ENCODE measurements around the gene TENT5A. TPM values are rescaled to one million over a fixed set of nuclear protein-coding genes. Genes with fewer than 3 reads are reported as not detected.
"Not testable (repeated sequence)": the region's sequence is repeated elsewhere in the genome, so short reads cannot be mapped to it uniquely, and the experiment has no call there.

TENT5A gene
- polyA plus RNA-seq, 3 donors, result 9.1 to 28.9 (median 12.1) TPM

DNA sequence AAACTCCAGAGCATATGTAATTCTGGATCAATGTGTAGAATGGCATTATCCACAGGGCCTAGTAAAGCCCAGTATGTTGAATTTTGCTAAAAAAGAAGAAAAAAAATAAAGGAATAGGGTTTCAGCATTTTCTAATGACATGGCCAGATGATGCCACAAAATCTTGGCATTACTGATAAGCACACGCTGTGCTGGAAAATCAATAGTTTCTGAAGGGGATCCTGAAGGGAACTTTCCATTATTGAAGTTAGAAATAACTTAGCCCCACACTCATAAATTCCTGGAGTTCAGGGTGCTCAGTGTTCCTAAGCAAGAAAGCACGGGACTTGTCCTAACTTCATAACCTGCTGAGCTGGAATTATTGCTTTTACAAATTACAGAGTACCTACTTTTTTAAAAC lies 10.8 kb downstream of the TENT5A start:
- no peak overlapping the region for H3K4me3 ChIP-seq (replicated peaks in 1 of 3; ENCODE audit: low read depth in 2 of 3, low read length in 3 of 3)
- WGBS (ENCODE audit: insufficient coverage), result no CpG with 5 or more reads among the region's 2 CpGs
- TF ChIP-seq, protein P1, sequence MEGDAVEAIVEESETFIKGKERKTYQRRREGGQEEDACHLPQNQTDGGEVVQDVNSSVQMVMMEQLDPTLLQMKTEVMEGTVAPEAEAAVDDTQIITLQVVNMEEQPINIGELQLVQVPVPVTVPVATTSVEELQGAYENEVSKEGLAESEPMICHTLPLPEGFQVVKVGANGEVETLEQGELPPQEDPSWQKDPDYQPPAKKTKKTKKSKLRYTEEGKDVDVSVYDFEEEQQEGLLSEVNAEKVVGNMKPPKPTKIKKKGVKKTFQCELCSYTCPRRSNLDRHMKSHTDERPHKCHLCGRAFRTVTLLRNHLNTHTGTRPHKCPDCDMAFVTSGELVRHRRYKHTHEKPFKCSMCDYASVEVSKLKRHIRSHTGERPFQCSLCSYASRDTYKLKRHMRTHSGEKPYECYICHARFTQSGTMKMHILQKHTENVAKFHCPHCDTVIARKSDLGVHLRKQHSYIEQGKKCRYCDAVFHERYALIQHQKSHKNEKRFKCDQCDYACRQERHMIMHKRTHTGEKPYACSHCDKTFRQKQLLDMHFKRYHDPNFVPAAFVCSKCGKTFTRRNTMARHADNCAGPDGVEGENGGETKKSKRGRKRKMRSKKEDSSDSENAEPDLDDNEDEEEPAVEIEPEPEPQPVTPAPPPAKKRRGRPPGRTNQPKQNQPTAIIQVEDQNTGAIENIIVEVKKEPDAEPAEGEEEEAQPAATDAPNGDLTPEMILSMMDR (IDR thresholded peaks at IDR 0.05), result no peak
- H3K27me3 ChIP-seq (ENCODE audit: control insufficient read depth in 2 of 2, insufficient read depth in 2 of 2, low read length in 2 of 2), result no peaks in the 10 kb centered on the region
- H3K4me3 Mint-ChIP-seq, result no peak overlapping the region
- H3K79me2 ChIP-seq (ENCODE audit: insufficient read depth, low read length), result peaks cover 62% of the 10 kb centered on the region
- H3K9me3 ChIP-seq (replicated peaks in 1 of 2; ENCODE audit: control insufficient read depth in 1 of 2, insufficient read depth in 1 of 2, low read length in 2 of 2), result no peaks in the 10 kb centered on the region
- H3K9ac ChIP-seq (ENCODE audit: insufficient read depth, low read length, poor library complexity, severe bottlenecking), result no peak overlapping the region
- no peak overlapping the region for H3K4me2 ChIP-seq (replicated peaks; ENCODE audit: extremely low read depth, low read length, poor library complexity, severe bottlenecking)
- H3K27ac Mint-ChIP-seq, result peak overlapping the region in 1 of 7 donors; percentile 12
- H3K27me3 Mint-ChIP-seq (ENCODE audit: low read depth in 3 of 3), result no peaks in the 10 kb centered on the region
- no peak for DNase-seq
- no peak overlapping the region for H2AFZ ChIP-seq (ENCODE audit: insufficient read depth, low read depth, low read length, poor library complexity, severe bottlenecking)
- H3K9me3 Mint-ChIP-seq, result no peaks in the 10 kb centered on the region
- H4K20me1 ChIP-seq (ENCODE audit: insufficient read depth, low read length), result peaks cover 47% of the 10 kb centered on the region
- H3K36me3 ChIP-seq (replicated peaks in 1 of 2; ENCODE audit: control insufficient read depth in 1 of 2, insufficient read depth in 2 of 2, low read length in 2 of 2), result peaks cover 3 to 6% of the 10 kb centered on the region in 2 donors
- peaks cover 37% of the 10 kb centered on the region for H3K4me1 Mint-ChIP-seq
- no peak overlapping the region for H3K27ac ChIP-seq (ENCODE audit: low read depth in 1 of 2, low read length in 2 of 2)
- peaks cover 28 to 32% of the 10 kb centered on the region in 2 donors for H3K4me1 ChIP-seq (ENCODE audit: control insufficient read depth in 1 of 2, insufficient read depth in 2 of 2, low read length in 2 of 2)
- H3K36me3 Mint-ChIP-seq, result peaks cover 8 to 17% of the 10 kb centered on the region in 2 donors
- intact Hi-C loops (cut with micrococcal nuclease), result no loop called here

DNA sequence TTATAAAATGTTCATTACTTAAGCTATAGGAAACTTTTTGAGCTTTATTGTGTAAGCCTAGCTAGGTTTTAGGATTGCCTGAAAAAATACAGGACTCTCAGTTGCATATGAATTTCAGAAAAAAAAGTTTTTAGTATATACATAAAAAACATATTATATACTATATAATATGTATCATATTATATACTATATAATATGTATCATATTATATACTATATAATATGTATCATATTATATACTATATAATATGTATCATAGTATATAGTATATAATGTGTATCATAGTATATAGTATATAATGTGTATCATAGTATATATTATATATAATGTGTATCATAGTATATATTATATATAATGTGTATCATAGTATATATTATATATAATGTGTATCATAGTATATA lies 11.9 kb downstream of the TENT5A start:
- H3K27ac ChIP-seq (ENCODE audit: low read depth in 1 of 2, low read length in 2 of 2); intact Hi-C loops (cut with micrococcal nuclease); H3K9me3 ChIP-seq (replicated peaks in 1 of 2; ENCODE audit: control insufficient read depth in 1 of 2, insufficient read depth in 1 of 2, low read length in 2 of 2); H3K9ac ChIP-seq (ENCODE audit: insufficient read depth, low read length, poor library complexity, severe bottlenecking); H3K27me3 Mint-ChIP-seq (ENCODE audit: low read depth in 3 of 3); H3K4me3 ChIP-seq (replicated peaks in 1 of 3; ENCODE audit: low read depth in 2 of 3, low read length in 3 of 3); H2AFZ ChIP-seq (ENCODE audit: insufficient read depth, low read depth, low read length, poor library complexity, severe bottlenecking); H3K9me3 Mint-ChIP-seq; H3K4me2 ChIP-seq (replicated peaks; ENCODE audit: extremely low read depth, low read length, poor library complexity, severe bottlenecking); H3K27me3 ChIP-seq (ENCODE audit: control insufficient read depth in 2 of 2, insufficient read depth in 2 of 2, low read length in 2 of 2); H3K36me3 ChIP-seq (replicated peaks in 1 of 2; ENCODE audit: control insufficient read depth in 1 of 2, insufficient read depth in 2 of 2, low read length in 2 of 2); DNase-seq; H3K36me3 Mint-ChIP-seq; H3K4me3 Mint-ChIP-seq; H3K27ac Mint-ChIP-seq: not testable (repeated sequence)
- peaks cover 19 to 21% of the 10 kb centered on the region in 2 donors for H3K4me1 ChIP-seq (ENCODE audit: control insufficient read depth in 1 of 2, insufficient read depth in 2 of 2, low read length in 2 of 2)
- H4K20me1 ChIP-seq (ENCODE audit: insufficient read depth, low read length), result peaks cover 44% of the 10 kb centered on the region
- peaks cover 51% of the 10 kb centered on the region for H3K79me2 ChIP-seq (ENCODE audit: insufficient read depth, low read length)
- peaks cover 33% of the 10 kb centered on the region for H3K4me1 Mint-ChIP-seq

Data from CD14-positive monocyte (primary cell).